Right lobe of liver (tissue), 6 donors: ENCODE results near the gene ECHDC3. TPM values are rescaled to one million over a fixed set of nuclear protein-coding genes. Genes with fewer than 3 reads are reported as not detected.
"Not testable (repeated sequence)": the region's sequence is repeated elsewhere in the genome, so short reads cannot be mapped to it uniquely, and the experiment has no call there.

Experiments used
- ATAC-seq, 4 donors: fragments of 200-7000 bp; cut with Tn5 transposase; one replicate each; pipeline ENCODE4 v1.9.1; 2020; ENCODE audit warnings: mild to moderate bottlenecking in 4 of 4, moderate library complexity in 4 of 4
- DNase-seq, 3 donors: peaks; one replicate each; pipeline ENCODE4 v3.0.0-alpha.2; 2020
- H3K27ac ChIP-seq, 3 donors: fragments of 200-600 bp; one replicate each; pipeline ENCODE4 v1.8.0; 2022
- H3K27me3 ChIP-seq, 2 donors: fragments of 200-600 bp; one replicate each; pipeline ENCODE4 v1.8.0; 2022
- H3K36me3 ChIP-seq, 4 donors: fragments of 200-600 bp; sonication (generic) in 1 of 4; one replicate each; pipeline versions ENCODE4 v1.5.1 to v1.8.0; 2017 to 2022; ENCODE audit warnings: control low read depth in 1 of 4
- H3K4me1 ChIP-seq, 4 donors: fragments of 200-600 bp; sonication (generic) in 1 of 4; one replicate each; pipeline versions ENCODE4 v1.5.1 to v1.8.0; 2017 to 2022; ENCODE audit warnings: control low read depth in 1 of 4
- H3K4me3 ChIP-seq, 3 donors: fragments of 200-600 bp; one replicate each; pipeline ENCODE4 v1.8.0; 2022
- H3K9me3 ChIP-seq, 4 donors: fragments of 200-600 bp; sonication (generic) in 1 of 4; one replicate each; pipeline versions ENCODE4 v1.5.1 to v1.8.0; 2017 to 2022; ENCODE audit warnings: control low read depth in 1 of 4
- POLR2A ChIP-seq: fragments of 450-650 bp; IDR thresholded peaks from one replicate; pipeline ENCODE4 v1.6.1; 2017; ENCODE audit warnings: antibody characterized with exemption, mild to moderate bottlenecking
- WGBS: methylation state at CpG from one replicate; pipeline ENCODE4 v1.1.6; 2018; ENCODE audit warnings: low coverage, low lambda C conversion rate; ENCODE audit not compliant: insufficient coverage; ENCODE audit errors: missing lambda C conversion rate; 5-methylcytosine and 5-hydroxymethylcytosine counted together
- intact Hi-C, 2 donors: fragments of 100-400 bp; cut with DNase I; formaldehyde crosslinking; loops; one replicate each; pipeline versions ENCODE4 v1.11.2 to v1.14.1; 2022
- total RNA-seq, 6 experiments: library from RNA; depleted of rRNA in 2 of 6; stranded (reverse); fragments of >200 nt in 2 of 6; fragmentation: NEBNext Ultra II Directional in 3 of 6; extraction: Animal tissue kit (Norgen Biotek cat#: 25700) in 3 of 6; gene quantifications; one replicate each; pipeline versions ENCODE4 v1.1.0 to v1.2.4, GENCODE V29; 2016 to 2023
- TF ChIP-seq, protein P1 (sequence below), 4 donors: fragments of 200-600 bp in 3 of 4; fragments of 450-650 bp in 1 of 4; IDR thresholded peaks; one replicate each; pipeline versions ENCODE4 v1.5.1 to v1.8.0; 2016 to 2022; ENCODE audit warnings: antibody characterized with exemption in 4 of 4, mild to moderate bottlenecking in 2 of 4
- donor health status: DM: no; HTN: yes; CAD: no.
- donor health status: DM: no; HTN: no; CAD: no.
- donor health status: DM: no; HTN: no; CAD: no.
- donor health status: DM: no; HTN: yes; CAD: no.
- donor health status: DM: no; HTN: yes; CAD: no.

The ECHDC3 gene
- total RNA-seq, 6 experiments from 2014 or later: 85.0 to 304 (median 130) TPM

DNA sequence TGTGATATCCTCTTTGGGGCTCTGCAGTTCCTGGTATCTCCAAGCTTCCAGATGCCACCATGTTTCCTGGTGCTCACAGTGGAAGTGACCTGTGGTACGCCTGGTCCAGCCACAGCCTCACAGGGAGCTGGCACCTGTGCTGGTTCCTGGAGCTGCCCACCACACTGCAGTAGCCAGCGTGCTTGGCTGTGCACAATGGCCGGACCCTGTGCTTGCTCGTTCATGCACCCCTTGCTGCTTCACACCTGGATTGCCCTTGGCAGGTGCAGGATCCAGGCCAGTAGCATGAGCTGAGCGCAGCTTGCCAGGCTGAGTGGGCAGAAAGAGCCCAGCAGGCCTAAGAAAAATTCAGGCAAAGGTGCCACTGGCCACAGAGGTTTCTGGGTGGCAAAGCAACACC lies 11.4 kb upstream of the ECHDC3 start:
- H3K27me3 ChIP-seq: no peaks in the 10 kb centered on the region
- no peak overlapping the region for H3K27ac ChIP-seq
- no CpG with 5 or more reads among the region's 5 CpGs for WGBS
- no peak overlapping the region for H3K4me3 ChIP-seq
- no peaks in the 10 kb centered on the region for H3K4me1 ChIP-seq
- TF ChIP-seq POLR2A: no peak
- TF ChIP-seq, protein P1, sequence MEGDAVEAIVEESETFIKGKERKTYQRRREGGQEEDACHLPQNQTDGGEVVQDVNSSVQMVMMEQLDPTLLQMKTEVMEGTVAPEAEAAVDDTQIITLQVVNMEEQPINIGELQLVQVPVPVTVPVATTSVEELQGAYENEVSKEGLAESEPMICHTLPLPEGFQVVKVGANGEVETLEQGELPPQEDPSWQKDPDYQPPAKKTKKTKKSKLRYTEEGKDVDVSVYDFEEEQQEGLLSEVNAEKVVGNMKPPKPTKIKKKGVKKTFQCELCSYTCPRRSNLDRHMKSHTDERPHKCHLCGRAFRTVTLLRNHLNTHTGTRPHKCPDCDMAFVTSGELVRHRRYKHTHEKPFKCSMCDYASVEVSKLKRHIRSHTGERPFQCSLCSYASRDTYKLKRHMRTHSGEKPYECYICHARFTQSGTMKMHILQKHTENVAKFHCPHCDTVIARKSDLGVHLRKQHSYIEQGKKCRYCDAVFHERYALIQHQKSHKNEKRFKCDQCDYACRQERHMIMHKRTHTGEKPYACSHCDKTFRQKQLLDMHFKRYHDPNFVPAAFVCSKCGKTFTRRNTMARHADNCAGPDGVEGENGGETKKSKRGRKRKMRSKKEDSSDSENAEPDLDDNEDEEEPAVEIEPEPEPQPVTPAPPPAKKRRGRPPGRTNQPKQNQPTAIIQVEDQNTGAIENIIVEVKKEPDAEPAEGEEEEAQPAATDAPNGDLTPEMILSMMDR (IDR thresholded peaks at IDR 0.05): no peak
- H3K36me3 ChIP-seq: no peaks in the 10 kb centered on the region
- intact Hi-C loops: no loop called here
- ATAC-seq (no peak), DNase-seq (no peak)
- H3K9me3 ChIP-seq: no peaks in the 10 kb centered on the region

DNA sequence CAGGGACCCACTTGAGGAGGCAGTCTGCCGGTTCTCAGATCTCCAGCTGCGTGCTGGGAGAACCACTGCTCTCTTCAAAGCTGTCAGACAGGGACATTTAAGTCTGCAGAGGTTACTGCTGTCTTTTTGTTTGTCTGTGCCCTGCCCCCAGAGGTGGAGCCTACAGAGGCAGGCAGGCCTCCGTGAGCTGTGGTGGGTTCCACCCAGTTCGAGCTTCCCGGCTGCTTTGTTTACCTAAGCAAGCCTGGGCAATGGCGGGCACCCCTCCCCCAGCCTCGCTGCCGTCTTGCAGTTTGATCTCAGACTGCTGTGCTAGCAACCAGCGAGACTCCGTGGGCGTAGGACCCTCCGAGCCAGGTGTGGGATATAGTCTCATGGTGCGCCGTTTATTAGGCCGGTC lies 5.4 kb upstream of the ECHDC3 start:
- no CpG with 5 or more reads among the region's 15 CpGs for WGBS
- H3K4me3 ChIP-seq, DNase-seq, ATAC-seq, H3K27ac ChIP-seq, intact Hi-C loops, H3K9me3 ChIP-seq, H3K27me3 ChIP-seq, H3K4me1 ChIP-seq, H3K36me3 ChIP-seq: not testable (repeated sequence)

DNA sequence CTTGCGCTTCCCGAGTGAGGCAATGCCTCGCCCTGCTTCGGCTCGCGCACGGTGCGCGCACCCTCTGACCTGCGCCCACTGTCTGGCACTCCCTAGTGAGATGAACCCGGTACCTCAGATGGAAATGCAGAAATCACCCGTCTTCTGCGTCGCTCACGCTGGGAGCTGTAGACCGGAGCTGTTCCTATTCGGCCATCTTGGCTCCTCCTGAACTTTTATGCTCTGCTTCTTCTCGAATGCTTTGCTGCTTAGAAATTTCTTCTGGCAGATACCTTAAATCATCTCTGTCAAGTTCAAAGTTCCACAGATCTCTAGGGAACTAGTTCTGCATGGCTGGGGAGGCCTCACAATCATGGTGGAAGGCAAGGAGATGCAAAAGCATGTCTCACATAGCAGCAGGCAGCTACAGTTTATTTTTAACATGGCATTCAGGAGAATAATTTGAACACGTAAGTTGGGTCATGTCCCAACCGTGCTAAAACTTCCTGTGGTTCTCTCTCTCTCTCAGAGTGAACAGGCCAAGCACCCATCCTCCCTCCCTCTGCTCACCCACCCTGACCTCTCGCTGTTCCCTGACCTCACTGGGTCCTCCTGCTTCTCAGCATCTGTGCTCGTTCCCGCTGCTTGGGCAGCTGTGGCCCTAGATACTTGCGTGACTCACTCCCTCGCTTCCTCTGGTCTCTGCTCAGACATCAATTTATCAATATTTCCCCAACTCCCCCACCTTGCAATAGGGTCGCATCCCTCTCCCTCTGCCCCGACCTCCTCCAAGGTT lies 4.7 kb upstream of the ECHDC3 start:
- intact Hi-C loops, ATAC-seq, H3K36me3 ChIP-seq, H3K9me3 ChIP-seq, H3K27me3 ChIP-seq, H3K27ac ChIP-seq, H3K4me1 ChIP-seq, DNase-seq: not testable (repeated sequence)
- WGBS: 75% methylated on average over 17 of the region's 27 CpGs
- H3K4me3 ChIP-seq: peak overlapping the region in 1 of 3 donors; percentile 16

DNA sequence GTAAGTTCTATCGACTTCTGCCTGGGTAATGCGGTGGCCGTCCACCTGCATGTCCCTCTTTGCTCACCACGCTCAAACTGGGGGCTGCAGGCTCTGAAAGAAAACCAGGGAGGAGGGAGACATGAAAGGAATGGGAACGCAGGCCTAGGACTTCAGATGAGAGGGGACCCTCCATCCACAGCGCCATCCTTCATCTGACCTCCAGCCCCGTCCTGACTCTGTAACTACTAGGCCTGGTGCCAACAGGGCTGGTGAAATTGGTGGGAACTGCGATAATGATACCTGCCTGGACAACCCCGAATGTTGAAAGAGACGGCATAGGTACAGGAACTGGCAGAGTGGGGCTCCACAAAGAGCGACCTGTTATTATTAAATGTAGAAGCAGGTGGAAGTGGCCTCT lies 1.3 kb upstream of the ECHDC3 start:
- Histone ChIP-seq H3K27ac (no peak overlapping the region), H3K4me1 (peaks cover 0 to 19% (median 0%) of the 10 kb centered on the region in 4 donors), H3K9me3 (no peaks in the 10 kb centered on the region), H3K36me3 (no peaks in the 10 kb centered on the region), H3K27me3 (no peaks in the 10 kb centered on the region), H3K4me3 (no peak overlapping the region)
- no peak for TF ChIP-seq POLR2A
- TF ChIP-seq, protein P1 (IDR thresholded peaks at IDR 0.05): no peak
- DNase-seq (no peak), ATAC-seq (no peak)
- intact Hi-C loops: no loop called here
- WGBS: 90% methylated on average over 3 of the region's 11 CpGs

DNA sequence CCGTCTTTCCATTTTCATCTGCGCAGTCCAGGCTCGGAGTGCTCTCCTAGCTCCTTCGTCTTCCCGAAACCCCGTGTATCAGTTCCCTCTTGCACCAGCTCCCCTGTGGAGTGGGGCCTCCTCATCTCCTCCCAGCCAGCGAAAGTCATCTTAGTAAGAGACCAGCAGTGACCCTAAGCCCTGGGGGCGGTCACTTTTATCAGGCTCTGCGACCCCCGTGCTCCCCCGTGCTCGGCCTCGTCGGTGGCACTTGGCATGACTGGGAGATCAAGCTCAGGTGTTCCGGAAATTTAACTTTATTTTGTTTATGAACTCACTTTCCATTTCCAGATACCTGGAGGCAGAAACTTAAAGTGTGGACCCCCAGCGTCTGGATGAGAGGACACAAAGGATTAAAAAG lies 574 bp upstream of the ECHDC3 start:
- H3K4me1 ChIP-seq: peaks cover 0 to 23% (median 1%) of the 10 kb centered on the region in 4 donors
- H3K27me3 ChIP-seq: no peaks in the 10 kb centered on the region
- WGBS: 54% methylated on average over 11 of the region's 16 CpGs
- H3K4me3 ChIP-seq: peak overlapping the region; percentile 66 to 94 (median 89)
- ATAC-seq: no peak
- no peaks in the 10 kb centered on the region for H3K9me3 ChIP-seq
- DNase-seq: no peak
- H3K36me3 ChIP-seq: no peaks in the 10 kb centered on the region
- TF ChIP-seq POLR2A: no peak
- TF ChIP-seq, protein P1 (IDR thresholded peaks at IDR 0.05): no peak
- no peak overlapping the region for H3K27ac ChIP-seq
- intact Hi-C loops: no loop called here
